Nasal cavity respiratory epithelium epithelial cell of viscerocranial mucosa (primary cell): ENCODE data around the gene GSC. TPM values are rescaled to one million over a fixed set of nuclear protein-coding genes. Genes with fewer than 3 reads are reported as not detected.

Experiments used
- total RNA-seq: library from RNA; depleted of rRNA; stranded (reverse); fragments of >200 nt; gene quantifications from 2 replicates; pipeline ENCODE4 v1.2.3, GENCODE V29; 2014

GSC gene
- not detected in 2 replicates for total RNA-seq

DNA sequence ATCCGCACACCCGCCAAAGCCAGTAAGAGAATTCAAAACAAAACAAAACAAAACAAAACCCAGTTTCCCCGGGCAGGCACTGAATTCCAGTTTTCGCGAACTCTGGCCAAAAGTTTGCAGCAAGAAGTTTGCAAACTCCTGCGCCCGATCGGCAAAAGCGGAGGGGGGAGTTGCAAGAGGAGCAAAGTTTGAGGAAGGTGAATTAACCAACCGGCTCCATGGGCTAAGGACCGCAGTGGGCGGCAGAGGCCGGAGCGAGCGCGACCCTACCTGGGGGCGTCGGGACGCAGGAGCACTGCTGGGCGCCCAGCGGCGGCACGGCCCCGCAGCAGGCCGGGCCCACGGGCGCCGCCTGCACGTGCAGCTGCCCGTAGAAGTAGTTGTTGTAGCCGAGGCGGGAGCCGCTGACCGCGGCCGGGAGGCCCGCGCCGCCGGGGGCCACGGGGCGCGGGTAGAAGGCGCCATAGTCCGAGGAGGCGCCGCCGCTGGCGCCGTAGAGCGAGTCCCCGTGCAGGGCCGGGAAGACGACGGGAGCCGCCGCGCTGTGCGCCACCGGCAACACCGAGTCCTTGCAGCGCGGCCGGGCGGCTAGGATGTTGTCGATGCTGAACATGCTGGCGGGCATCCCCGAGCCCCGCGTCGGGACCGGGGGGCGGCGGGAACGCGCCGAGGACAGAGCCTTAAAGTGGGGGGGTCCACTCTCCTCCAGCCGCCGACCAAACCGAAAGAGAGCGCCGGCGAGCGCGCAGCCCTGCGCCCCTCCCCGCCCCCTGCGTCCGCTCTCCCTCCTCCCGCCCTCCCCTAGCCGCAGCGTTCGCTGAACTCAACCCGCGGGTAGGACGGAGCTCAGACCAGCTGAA is at the start of gene GSC:
Gene GSC, minus strand, starts transcription at position 723 of the 860 bp plus-strand sequence. Its CDS starts 98 bp downstream, at position 625.

Other genes starting within 250 kb of the GSC start
- not detected in 2 replicates for gene SERPINA4, start 208.7 kb downstream of the GSC start, total RNA-seq
- gene SERPINA5, start 188.7 kb downstream of the GSC start, total RNA-seq, result not detected in 2 replicates
- gene SERPINA3, start 157.7 kb downstream of the GSC start, total RNA-seq, result 1.7 and 234 TPM in 2 replicates